ENCODE measurements around the gene CCL26.

CCL26 gene

GRCh38 chr7:75807452-75807851 lies 35.4 kb upstream of the CCL26 start:
- no peak for DNase-seq (ENCODE audit: low spot score)
- in situ Hi-C loops (cut with MboI; ENCODE audit: low sequenced_read_pairs, unreplicated experiment), result no loop called here
- no peak for TF ChIP-seq CTCF (IDR thresholded peaks at IDR 0.05; ENCODE audit: borderline replicate concordance, control extremely low read depth, extremely low read depth, insufficient read depth, missing control alignments)

GRCh38 chr7:75806560-75807307 lies 34.7 kb upstream of the CCL26 start:
- no peak for TF ChIP-seq CTCF (IDR thresholded peaks at IDR 0.05; ENCODE audit: borderline replicate concordance, control extremely low read depth, extremely low read depth, insufficient read depth, missing control alignments)
- in situ Hi-C loops (cut with MboI; ENCODE audit: low sequenced_read_pairs, unreplicated experiment), result no loop called here
- no peak for DNase-seq (ENCODE audit: low spot score)

- TF ChIP-seq CTCF (IDR thresholded peaks at IDR 0.05; ENCODE audit: borderline replicate concordance, control extremely low read depth, extremely low read depth, insufficient read depth, missing control alignments), result no peak
- in situ Hi-C loops (cut with MboI; ENCODE audit: low sequenced_read_pairs, unreplicated experiment), result no loop called here
- no peak for DNase-seq (ENCODE audit: low spot score)
Observed at GRCh38 chr7:75804705-75805104, 32.7 kb upstream of the CCL26 start.

- no peak for TF ChIP-seq CTCF (IDR thresholded peaks at IDR 0.05; ENCODE audit: borderline replicate concordance, control extremely low read depth, extremely low read depth, insufficient read depth, missing control alignments)
- in situ Hi-C loops (cut with MboI; ENCODE audit: low sequenced_read_pairs, unreplicated experiment), result no loop called here
- no peak for DNase-seq (ENCODE audit: low spot score)
Observed at GRCh38 chr7:75804004-75804403, 32.0 kb upstream of the CCL26 start.

- TF ChIP-seq CTCF (IDR thresholded peaks at IDR 0.05; ENCODE audit: borderline replicate concordance, control extremely low read depth, extremely low read depth, insufficient read depth, missing control alignments), result no peak
- DNase-seq (ENCODE audit: low spot score), result no peak
- in situ Hi-C loops (cut with MboI; ENCODE audit: low sequenced_read_pairs, unreplicated experiment), result no loop called here
Observed at GRCh38 chr7:75802552-75802821, 30.5 kb upstream of the CCL26 start.

GRCh38 chr7:75798770-75799169 lies 26.8 kb upstream of the CCL26 start:
- no peak for TF ChIP-seq CTCF (IDR thresholded peaks at IDR 0.05; ENCODE audit: borderline replicate concordance, control extremely low read depth, extremely low read depth, insufficient read depth, missing control alignments)
- no peak for DNase-seq (ENCODE audit: low spot score)
- in situ Hi-C loops (cut with MboI; ENCODE audit: low sequenced_read_pairs, unreplicated experiment), result no loop called here

Measured in GM13976 (cell line).